Stimulated activated CD4-positive, alpha-beta T cell treated with anti-CD3 and anti-CD28 coated beads, Interleukin-15, amount 100 ng/mL, for 24 hours (primary cell): ENCODE results near the gene KAT6B.

Experiments used
- DNase-seq: peaks from one replicate; pipeline ENCODE4 v3.0.0-alpha.2; 2020

KAT6B gene

DNA sequence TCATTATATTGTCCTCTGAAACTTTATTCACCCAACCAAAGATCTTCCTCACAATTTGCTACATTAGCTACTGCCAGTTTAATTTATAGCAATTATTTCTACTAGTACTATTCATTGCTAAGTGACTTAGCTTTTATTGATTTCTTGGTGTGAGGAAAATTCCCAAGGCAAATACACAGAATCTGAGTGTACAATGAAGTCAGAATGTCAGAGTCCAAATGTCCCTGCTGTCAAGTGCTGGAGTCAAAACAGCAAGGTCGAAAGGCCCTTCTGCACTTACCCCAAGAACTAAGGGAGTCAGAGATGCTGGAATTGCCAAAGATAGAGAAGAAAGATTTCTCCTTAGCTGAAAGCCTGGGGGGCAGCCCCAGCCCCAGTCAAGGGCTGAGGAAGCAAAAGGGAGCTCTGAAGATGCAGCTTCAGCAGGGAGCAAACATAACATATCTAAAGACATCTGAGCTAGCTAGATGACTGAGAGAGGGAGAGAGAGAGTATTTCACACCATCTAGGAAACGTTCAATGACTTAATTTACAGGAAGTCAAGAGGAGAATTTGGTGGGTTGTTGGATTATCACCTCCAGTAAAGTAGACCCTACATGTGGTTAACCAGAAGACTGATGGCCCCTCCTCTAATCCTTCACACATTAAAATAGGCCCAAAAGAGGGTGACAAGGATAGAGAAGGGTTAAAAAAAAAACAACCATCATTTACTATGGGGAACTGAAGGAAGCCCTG, 248.5 kb downstream of the KAT6B start:
- DNase-seq: no peak

DNA sequence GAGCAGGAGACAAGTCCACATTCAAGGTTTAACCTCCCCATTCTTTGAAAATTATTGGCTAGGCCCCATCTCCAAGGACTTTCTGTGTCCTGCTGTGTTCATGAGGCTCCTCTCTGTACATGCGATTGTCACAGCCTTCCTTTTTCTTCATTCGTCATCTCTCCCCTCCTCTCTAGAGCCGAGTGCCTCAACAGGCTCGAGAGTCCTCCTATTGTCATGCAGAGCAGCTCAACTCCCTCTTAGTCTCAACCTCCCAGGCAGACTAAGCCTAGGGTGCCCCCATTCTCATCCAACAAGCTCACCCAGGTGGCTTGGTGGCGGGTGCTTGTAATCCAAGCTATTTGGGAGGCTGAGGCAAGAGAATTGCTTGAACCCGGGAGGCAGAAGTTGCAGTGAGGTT, 249.9 kb downstream of the KAT6B start:
- DNase-seq: no peak

DNA sequence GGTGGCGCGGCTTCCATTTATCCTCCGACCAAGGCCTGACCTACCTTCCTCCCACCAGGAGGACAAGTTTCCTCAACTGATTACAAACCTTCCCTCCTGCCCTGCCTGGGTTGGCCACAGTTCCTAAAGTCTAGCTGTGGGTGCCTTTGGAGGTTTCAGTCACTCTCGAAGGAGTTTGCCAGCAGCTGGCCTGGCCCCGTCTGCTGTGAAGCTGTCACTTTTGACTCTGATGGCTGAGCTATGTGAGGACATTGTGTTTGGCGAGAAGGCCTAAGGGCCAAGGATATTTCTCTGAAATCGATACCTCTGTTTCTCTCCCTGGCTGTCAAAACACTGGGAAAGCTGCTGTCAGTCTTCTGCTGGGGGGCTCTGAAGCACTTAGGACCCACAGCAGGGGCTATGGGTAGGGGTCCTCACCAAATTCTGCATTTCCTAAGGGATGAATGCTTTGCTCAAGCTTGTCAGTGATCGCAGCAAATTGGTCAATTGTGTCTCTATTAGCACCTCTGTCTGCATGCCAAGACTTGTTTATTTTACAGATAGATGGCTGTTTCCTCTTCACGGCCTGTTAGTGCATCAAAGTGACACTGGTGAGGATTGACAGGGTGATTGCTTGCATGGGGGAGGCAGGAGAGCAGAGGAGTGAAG, 253.2 kb downstream of the KAT6B start:
- no peak for DNase-seq

DNA sequence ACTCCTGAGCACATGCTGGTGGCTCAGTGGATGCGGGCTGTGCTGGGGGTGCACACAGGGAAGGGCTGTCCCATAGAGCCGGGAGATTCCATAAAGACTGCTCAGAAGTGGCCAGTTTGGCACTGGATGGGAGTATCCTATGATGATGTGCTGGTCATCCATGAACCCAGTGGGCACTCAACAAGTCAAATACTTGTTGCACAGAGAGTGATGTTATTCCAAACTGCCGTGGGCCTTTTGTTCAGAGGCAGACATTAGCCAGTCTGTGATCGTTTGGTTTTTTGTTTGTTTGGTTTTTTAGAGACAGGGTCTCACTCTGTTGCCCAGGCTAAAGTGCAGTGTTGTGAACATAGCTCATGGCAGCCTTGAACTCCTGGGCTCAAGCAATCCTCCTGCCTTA, 254.2 kb downstream of the KAT6B start:
- no peak for DNase-seq

DNA sequence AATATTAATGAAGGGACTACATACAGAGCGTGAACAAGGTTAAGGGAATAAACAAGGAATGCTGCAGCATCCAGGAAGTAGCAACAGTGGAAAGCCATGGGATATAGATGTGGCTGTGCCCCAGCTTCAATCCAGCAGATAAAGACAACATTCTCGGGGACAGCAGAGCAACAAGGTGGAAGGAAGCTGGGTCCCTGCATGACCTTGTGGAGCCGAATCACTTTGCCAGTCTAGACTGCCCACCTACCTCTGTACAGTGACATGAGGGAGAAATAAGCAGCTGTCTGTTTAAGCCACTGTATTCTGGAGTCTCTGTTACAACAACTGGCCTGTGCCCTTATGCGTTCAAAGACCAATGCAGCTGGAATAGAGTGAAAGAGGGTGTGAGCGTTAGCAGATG, 255.0 kb downstream of the KAT6B start:
- no peak for DNase-seq
